ENCODE measurements around the gene SLC35D2.
"Not testable (repeated sequence)": the region's sequence is repeated elsewhere in the genome, so short reads cannot be mapped to it uniquely, and the experiment has no call there.

The SLC35D2 gene

DNA sequence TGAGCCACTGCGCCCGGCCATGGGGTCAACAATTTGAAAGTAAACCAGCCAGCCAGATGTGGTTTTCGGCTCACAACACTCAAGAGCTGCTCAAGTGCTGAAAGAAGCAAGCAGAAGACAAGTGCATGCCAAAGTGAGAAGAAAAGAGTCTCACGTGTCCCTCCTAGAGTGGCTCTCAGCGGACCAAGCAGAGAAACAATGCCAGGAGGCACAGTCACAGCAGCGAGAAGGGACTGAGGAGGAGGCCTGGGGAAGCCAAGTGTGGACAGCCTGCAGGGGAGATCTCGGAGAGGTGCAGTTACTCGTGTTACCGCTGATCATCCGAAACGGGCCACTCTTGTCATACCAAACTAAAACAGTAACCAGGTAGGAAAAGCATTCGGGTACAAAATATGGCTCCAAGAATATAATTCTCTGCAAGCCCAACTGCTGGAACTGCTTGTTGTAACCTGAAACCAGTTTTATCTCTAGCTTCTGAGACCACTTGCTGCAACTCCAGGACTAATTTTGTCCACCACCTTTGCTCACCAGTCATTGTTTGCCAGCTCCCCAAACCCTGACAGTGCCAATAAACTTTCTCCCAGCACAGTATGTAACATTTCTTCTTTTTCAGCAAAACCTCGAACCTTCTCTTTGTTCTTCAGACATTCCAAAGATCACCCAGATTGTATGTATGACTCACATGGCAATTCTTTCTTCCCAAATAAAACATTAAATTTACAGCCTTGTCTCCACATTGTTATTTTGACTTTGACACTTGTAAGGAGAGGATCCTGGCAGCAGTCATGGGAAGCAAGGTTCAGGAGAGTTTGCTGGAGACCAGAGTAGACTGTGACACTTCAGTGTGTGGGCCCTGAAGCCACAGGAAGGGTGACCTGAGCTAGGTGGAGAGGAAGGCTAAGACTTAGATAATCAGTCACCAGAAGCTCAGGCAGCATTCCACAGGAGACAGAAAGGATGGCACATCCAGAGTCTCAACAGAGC lies 6.3 kb downstream of the SLC35D2 start:
- H3K4me3 ChIP-seq (ENCODE audit: low read length): no peak overlapping the region
- no peak overlapping the region for H3K27ac ChIP-seq (ENCODE audit: low read length)

GRCh38 chr9:96375507-96375906 lies 8.0 kb downstream of the SLC35D2 start:
- not testable (repeated sequence) for H3K9me3 ChIP-seq (ENCODE audit: insufficient read depth, low read depth, low read length); H3K4me3 ChIP-seq (ENCODE audit: low read length); H3K4me1 ChIP-seq (ENCODE audit: insufficient read depth, low read length); H3K27ac ChIP-seq (ENCODE audit: low read length); H3K9ac ChIP-seq (ENCODE audit: low read depth, low read length); H3K27me3 ChIP-seq (ENCODE audit: insufficient read depth, low read length); H3K36me3 ChIP-seq (ENCODE audit: insufficient read depth, low read depth, low read length)

More for the DNA sequence above, 6.3 kb downstream of the SLC35D2 start:
- Histone ChIP-seq H3K27me3 (ENCODE audit: insufficient read depth, low read length) (no peaks in the 10 kb centered on the region), H3K9ac (ENCODE audit: low read depth, low read length) (no peak overlapping the region), H3K9me3 (ENCODE audit: insufficient read depth, low read depth, low read length) (no peaks in the 10 kb centered on the region), H3K36me3 (ENCODE audit: insufficient read depth, low read depth, low read length) (no peaks in the 10 kb centered on the region), H3K4me1 (ENCODE audit: insufficient read depth, low read length) (peaks cover 8% of the 10 kb centered on the region; the same call in 1 of the 2 replicates)

- H3K36me3 ChIP-seq (ENCODE audit: insufficient read depth, low read depth, low read length): no peaks in the 10 kb centered on the region
- H3K4me3 ChIP-seq (ENCODE audit: low read length): no peak overlapping the region
- H3K9ac ChIP-seq (ENCODE audit: low read depth, low read length): no peak overlapping the region
- no peaks in the 10 kb centered on the region for H3K9me3 ChIP-seq (ENCODE audit: insufficient read depth, low read depth, low read length)
- no peak overlapping the region for H3K27ac ChIP-seq (ENCODE audit: low read length)
- H3K4me1 ChIP-seq (ENCODE audit: insufficient read depth, low read length): no peaks in the 10 kb centered on the region
- H3K27me3 ChIP-seq (ENCODE audit: insufficient read depth, low read length): no peaks in the 10 kb centered on the region
Observed at GRCh38 chr9:96367943-96368342, 15.6 kb downstream of the SLC35D2 start.

GRCh38 chr9:96363175-96363967 lies 20.1 kb downstream of the SLC35D2 start:
- Histone ChIP-seq H3K27ac (ENCODE audit: low read length) (no peak overlapping the region), H3K36me3 (ENCODE audit: insufficient read depth, low read depth, low read length) (peaks cover 4% of the 10 kb centered on the region; the same call in 1 of the 2 replicates), H3K9ac (ENCODE audit: low read depth, low read length) (no peak overlapping the region), H3K27me3 (ENCODE audit: insufficient read depth, low read length) (no peaks in the 10 kb centered on the region), H3K9me3 (ENCODE audit: insufficient read depth, low read depth, low read length) (no peaks in the 10 kb centered on the region), H3K4me1 (ENCODE audit: insufficient read depth, low read length) (no peaks in the 10 kb centered on the region), H3K4me3 (ENCODE audit: low read length) (no peak overlapping the region)

GRCh38 chr9:96362119-96362518 lies 21.4 kb downstream of the SLC35D2 start:
- H3K36me3 ChIP-seq (ENCODE audit: insufficient read depth, low read depth, low read length); H3K4me3 ChIP-seq (ENCODE audit: low read length); H3K27me3 ChIP-seq (ENCODE audit: insufficient read depth, low read length); H3K4me1 ChIP-seq (ENCODE audit: insufficient read depth, low read length); H3K9me3 ChIP-seq (ENCODE audit: insufficient read depth, low read depth, low read length); H3K9ac ChIP-seq (ENCODE audit: low read depth, low read length); H3K27ac ChIP-seq (ENCODE audit: low read length): not testable (repeated sequence)

- Histone ChIP-seq H3K27ac (ENCODE audit: low read length) (no peak overlapping the region), H3K4me3 (ENCODE audit: low read length) (no peak overlapping the region), H3K9ac (ENCODE audit: low read depth, low read length) (no peak overlapping the region), H3K36me3 (ENCODE audit: insufficient read depth, low read depth, low read length) (peaks cover 4% of the 10 kb centered on the region; the same call in 1 of the 2 replicates), H3K27me3 (ENCODE audit: insufficient read depth, low read length) (no peaks in the 10 kb centered on the region), H3K9me3 (ENCODE audit: insufficient read depth, low read depth, low read length) (no peaks in the 10 kb centered on the region), H3K4me1 (ENCODE audit: insufficient read depth, low read length) (no peaks in the 10 kb centered on the region)
Observed at GRCh38 chr9:96361668-96362067, 21.8 kb downstream of the SLC35D2 start.

- Histone ChIP-seq H3K9ac (ENCODE audit: low read depth, low read length) (no peak overlapping the region), H3K27ac (ENCODE audit: low read length) (no peak overlapping the region), H3K36me3 (ENCODE audit: insufficient read depth, low read depth, low read length) (peaks cover 4% of the 10 kb centered on the region; the same call in 1 of the 2 replicates), H3K27me3 (ENCODE audit: insufficient read depth, low read length) (no peaks in the 10 kb centered on the region), H3K4me3 (ENCODE audit: low read length) (no peak overlapping the region), H3K9me3 (ENCODE audit: insufficient read depth, low read depth, low read length) (no peaks in the 10 kb centered on the region), H3K4me1 (ENCODE audit: insufficient read depth, low read length) (no peaks in the 10 kb centered on the region)
Observed at GRCh38 chr9:96360976-96361375, 22.5 kb downstream of the SLC35D2 start.

GRCh38 chr9:96360523-96360922 lies 23.0 kb downstream of the SLC35D2 start:
- not testable (repeated sequence) for H3K36me3 ChIP-seq (ENCODE audit: insufficient read depth, low read depth, low read length); H3K9ac ChIP-seq (ENCODE audit: low read depth, low read length); H3K4me1 ChIP-seq (ENCODE audit: insufficient read depth, low read length); H3K9me3 ChIP-seq (ENCODE audit: insufficient read depth, low read depth, low read length); H3K27ac ChIP-seq (ENCODE audit: low read length); H3K27me3 ChIP-seq (ENCODE audit: insufficient read depth, low read length); H3K4me3 ChIP-seq (ENCODE audit: low read length)

DNA sequence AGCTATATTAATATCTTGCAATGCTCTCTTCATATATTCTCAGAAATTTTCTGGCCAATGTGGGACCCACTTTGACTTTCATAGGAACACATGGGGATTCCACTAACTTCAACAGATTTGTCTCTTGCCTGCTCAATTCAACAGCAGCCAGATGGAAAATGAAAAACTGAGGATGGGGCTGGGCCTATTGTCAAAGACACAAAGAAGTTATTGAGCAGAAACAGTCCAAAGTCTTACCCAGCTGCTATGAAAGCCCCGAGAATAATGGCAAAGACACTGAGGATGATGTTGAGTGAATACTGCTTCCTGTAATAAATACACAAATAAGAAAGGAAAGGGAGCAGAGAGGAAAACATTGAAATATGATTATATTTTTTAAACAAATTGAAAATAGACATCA lies 32.6 kb downstream of the SLC35D2 start:
- no peak overlapping the region for H3K4me3 ChIP-seq (ENCODE audit: low read length)
- H3K9me3 ChIP-seq (ENCODE audit: insufficient read depth, low read depth, low read length): no peaks in the 10 kb centered on the region
- H3K4me1 ChIP-seq (ENCODE audit: insufficient read depth, low read length): peaks cover 5% of the 10 kb centered on the region; the same call in 1 of the 2 replicates
- no peaks in the 10 kb centered on the region for H3K36me3 ChIP-seq (ENCODE audit: insufficient read depth, low read depth, low read length)
- no peak overlapping the region for H3K27ac ChIP-seq (ENCODE audit: low read length)
- no peak overlapping the region for H3K9ac ChIP-seq (ENCODE audit: low read depth, low read length)
- no peaks in the 10 kb centered on the region for H3K27me3 ChIP-seq (ENCODE audit: insufficient read depth, low read length)

DNA sequence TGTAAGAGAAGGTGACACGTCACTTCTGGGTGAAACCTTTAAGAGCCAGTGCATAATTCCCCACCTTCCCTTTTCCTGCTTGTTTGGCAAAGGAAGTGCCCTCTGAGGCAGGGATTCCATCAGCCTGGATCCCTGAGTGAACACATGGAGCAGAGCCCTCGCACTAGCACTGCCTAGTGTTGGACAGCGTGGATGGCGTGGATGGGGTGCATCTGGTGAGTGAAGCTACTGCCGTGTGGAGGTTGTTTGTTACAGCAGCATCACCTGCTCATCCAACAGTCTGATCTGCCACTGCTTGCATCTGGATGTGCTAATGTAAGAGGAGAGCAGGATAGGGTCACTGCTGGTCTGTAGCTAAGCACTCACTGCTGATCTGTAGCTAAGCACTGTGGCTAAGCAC lies 35.2 kb downstream of the SLC35D2 start:
- H3K27me3 ChIP-seq (ENCODE audit: insufficient read depth, low read length): no peaks in the 10 kb centered on the region
- no peaks in the 10 kb centered on the region for H3K9me3 ChIP-seq (ENCODE audit: insufficient read depth, low read depth, low read length)
- no peak overlapping the region for H3K4me3 ChIP-seq (ENCODE audit: low read length)
- peaks cover 28% of the 10 kb centered on the region for H3K4me1 ChIP-seq (ENCODE audit: insufficient read depth, low read length)
- no peaks in the 10 kb centered on the region for H3K36me3 ChIP-seq (ENCODE audit: insufficient read depth, low read depth, low read length)
- H3K9ac ChIP-seq (ENCODE audit: low read depth, low read length): no peak overlapping the region
- H3K27ac ChIP-seq (ENCODE audit: low read length): no peak overlapping the region

DNA sequence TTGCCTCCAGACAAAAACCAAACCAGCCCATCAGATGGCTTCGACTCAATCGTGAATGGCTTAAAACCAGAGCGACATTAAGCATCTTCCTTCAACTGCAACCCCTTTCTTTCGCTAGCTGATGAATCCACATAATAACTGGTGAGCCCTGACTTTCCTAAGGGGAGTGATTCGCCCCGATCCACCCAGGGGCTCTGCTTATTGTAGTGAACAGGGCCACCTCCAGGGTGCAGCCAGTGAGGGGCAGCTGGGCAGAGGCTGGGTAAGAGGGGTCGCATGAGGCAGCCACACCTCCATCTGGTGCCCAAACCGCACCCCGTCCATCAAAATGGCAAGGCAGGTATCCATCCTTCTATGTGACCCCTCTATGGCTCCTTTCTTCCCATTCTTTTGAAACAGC lies 38.0 kb downstream of the SLC35D2 start:
- Histone ChIP-seq H3K27ac (ENCODE audit: low read length) (no peak overlapping the region), H3K9me3 (ENCODE audit: insufficient read depth, low read depth, low read length) (no peaks in the 10 kb centered on the region), H3K4me1 (ENCODE audit: insufficient read depth, low read length) (peaks cover 33% of the 10 kb centered on the region), H3K9ac (ENCODE audit: low read depth, low read length) (no peak overlapping the region), H3K27me3 (ENCODE audit: insufficient read depth, low read length) (no peaks in the 10 kb centered on the region), H3K36me3 (ENCODE audit: insufficient read depth, low read depth, low read length) (no peaks in the 10 kb centered on the region), H3K4me3 (ENCODE audit: low read length) (no peak overlapping the region)
